HG03342 (cell line): ENCODE results near the gene MSX2.

Source experiments
- ATAC-seq: cut with Tn5 transposase; IDR thresholded peaks from one replicate; pipeline ENCODE4 v1.9.1; 2021; ENCODE audit warnings: mild to moderate bottlenecking, moderate library complexity; ENCODE audit not compliant: unreplicated experiment

Gene MSX2

DNA sequence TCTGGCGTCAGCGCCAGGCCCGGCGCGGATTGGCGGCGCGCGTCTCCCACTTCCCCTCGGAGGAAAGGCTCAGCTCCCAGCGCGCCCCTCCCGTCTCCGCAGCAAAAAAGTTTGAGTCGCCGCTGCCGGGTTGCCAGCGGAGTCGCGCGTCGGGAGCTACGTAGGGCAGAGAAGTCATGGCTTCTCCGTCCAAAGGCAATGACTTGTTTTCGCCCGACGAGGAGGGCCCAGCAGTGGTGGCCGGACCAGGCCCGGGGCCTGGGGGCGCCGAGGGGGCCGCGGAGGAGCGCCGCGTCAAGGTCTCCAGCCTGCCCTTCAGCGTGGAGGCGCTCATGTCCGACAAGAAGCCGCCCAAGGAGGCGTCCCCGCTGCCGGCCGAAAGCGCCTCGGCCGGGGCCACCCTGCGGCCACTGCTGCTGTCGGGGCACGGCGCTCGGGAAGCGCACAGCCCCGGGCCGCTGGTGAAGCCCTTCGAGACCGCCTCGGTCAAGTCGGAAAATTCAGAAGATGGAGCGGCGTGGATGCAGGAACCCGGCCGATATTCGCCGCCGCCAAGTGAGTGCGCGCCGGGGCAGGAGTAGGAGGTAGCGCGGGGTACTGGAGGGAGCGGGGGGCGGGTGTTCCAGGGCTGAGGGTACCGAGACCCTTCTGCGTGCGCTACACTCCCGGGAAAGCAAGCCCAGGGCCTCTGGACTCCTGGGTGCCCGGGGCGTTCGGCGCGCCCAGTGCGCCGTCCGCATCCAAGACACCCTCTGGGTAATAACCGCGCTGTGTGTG lies at the start of gene MSX2:
TSS of gene MSX2 (plus strand) at position 99 of the 777 bp plus-strand sequence. CDS start at position 177, 78 bp downstream.
- ATAC-seq: no peak

DNA sequence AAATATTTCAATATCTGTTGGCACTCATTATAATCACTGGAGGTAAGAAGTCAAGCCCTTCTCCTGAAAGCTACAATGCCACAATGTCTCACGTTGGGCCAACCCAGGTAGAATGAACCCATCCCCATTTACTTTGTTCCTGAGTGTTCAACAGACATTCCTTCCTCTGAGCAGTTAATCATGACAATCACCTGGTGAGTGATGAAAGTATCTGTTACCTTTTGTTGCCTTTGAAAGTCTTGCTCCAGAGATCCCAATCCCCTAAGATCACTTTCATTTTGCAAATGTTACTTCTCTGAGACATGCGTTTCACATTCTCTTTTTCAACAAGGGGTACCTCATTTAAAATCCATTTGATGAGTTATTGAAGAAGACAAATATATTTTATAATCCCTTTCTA lies 49.3 kb upstream of the MSX2 start:
- ATAC-seq: no peak

DNA sequence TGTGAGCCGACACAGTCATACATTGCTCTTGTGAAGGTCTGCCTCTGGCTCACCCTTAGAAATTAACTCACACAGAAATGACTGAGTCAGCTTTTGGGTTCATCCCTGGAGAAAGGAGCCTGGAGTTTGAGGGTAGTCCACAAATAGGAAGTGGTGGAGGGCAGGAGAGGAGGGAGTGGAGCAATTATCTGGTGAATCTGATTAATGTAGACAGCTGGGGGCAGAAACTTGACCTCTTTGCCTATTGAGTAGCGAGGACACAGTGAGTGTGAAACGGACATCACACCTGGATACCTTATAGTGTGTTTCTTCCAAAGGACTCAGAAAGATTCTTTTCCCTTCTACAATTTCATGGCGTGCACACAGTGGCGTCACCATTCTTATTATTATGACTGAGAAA lies 48.5 kb upstream of the MSX2 start:
- ATAC-seq: no peak

DNA sequence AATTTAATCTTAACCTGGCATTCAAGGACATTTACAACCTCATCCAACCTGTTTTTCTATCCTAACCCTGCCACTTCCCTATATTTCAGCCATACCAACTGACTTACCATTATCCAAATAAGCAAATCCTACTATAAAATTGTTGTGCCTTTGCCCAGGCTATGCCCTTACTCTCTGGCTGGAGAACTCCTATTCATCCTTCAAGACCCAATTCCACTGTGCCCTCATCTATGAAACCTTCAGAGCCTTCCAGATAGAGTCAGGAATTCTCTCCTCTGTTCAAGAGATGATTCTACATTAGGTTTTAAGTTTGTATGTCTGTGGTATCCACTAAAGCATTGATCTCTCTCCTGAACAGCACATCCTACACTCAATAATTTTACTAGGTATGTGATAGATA lies 46.3 kb upstream of the MSX2 start:
- no peak for ATAC-seq

DNA sequence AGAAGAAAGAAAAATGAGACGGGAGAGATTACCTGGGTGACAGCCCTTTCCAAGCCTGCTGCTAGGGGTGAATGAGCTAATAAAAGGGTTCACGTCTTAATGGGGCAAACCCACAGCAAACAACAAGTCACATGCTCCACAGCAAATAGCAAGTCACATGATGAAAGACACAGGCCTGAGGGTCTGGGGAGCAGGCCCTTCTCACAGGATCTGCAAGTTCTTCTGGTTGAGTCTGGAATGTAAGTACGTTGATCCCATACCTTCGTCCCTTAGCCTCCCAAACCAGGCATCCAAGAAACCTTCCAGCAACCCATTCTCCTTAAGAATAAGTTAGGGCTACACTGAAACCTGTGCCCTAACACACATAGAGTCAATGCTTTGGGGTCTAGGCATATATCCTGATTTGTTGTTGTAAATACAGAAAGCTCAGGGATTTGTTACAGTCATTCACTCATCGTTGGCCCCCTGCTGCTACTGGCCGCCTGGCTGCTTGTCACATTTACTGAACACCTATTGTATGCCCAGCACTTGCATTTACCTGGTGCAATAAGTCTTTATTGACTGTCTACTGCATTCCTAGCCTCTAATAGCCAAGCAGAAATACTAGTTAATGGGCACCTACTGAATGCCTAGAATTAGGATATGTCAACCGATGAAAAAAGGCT lies 43.3 kb upstream of the MSX2 start:
- ATAC-seq: no peak

DNA sequence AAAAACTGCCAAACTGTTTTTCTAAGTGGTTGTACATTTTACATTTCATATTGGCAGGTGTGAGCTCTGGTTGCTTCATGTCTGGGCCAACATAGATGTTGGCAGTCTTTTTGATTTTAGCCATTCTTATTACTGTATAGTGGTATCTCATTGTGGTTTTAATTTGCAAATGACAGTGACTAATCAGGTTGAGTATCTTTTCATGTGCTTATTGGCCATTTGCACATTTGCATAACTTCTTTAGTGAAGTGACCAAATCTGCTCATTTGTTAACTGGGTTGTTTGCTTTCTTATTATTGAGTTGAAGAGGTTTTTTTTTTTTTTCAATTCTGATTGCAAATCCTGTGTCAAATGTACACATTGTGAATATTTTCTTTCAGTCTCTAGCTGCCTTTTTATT lies 36.9 kb upstream of the MSX2 start:
- no peak for ATAC-seq

DNA sequence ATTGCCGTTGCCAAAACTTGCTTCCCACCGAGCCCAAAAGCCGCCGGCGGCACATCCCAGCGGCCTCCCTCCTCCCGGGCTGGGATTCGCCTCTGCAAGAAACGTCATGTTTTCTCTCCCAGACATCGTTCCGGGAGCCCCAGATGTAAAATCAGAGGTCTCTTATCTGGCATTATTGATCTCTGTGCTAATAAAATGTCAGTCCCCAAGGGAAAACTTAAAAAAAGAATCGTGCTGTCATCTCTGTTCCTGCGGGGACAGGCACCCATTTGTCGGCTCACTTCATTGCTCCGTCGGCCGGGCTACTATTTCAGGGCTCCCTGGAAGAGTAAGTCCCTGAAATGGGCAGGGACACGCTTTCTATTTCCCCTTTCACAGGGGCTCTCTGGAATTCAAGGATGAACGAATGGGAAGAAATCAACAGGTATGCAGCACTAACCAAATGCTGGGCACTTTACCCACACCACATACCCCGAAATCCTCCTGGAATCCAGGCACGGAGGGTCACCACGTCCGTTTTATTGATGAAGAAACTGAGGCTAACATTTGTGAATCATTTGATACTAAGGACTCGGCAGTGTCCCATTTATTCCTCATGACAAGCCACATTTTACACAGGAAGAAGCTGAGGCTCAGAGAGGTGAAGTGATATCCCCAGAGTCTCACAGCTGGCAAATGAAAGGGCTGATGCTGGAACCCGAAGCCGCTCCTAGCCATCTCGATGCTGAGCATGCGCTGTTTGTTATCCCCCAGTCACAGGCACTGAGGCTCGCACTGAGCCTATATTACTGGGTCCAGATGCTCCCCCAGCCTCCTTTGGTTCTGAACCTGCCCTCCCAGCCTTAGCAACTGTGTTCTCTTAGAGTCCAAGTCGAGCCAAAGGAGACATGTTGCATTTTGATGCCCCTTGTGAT lies 35.7 kb upstream of the MSX2 start:
- no peak for ATAC-seq

DNA sequence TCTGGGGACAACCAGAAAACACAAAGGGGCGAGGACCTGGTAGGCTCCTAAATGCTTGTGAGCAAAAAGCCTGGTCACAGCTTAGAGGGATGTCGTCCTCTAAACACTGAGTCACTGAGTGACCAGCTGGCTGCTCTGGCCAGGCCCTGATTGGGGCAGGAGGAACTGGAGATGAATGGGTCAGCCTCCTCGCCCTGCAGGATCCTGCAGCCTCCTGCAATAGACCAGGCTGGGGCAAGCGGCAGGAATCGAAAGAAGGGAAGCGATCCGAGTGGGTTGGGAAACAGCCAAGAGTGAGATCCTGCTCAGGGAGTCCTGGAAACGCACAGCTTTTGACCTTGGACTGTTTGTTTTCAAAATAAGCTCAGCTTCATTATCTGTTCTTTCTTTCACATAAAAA lies 34.1 kb upstream of the MSX2 start:
- ATAC-seq: no peak

DNA sequence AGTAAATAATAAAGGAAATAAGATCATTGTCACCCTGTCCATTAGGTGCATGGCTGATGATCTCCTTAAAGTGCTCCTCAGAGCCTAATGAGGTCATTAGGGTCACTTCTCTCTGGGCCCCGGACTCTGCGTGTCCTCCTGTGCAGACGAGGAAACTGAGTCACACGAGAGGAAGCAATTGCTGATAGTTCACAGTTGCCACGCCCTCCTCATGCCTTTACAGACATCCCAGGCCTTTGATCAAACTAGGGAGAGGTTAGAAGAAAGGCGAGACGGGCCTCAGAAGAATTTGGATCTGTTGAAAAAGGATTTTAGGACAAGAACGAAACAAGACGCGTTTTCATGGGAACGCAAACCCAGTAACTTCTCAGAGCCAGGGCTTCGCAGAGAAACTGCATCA lies 32.0 kb upstream of the MSX2 start:
- no peak for ATAC-seq

DNA sequence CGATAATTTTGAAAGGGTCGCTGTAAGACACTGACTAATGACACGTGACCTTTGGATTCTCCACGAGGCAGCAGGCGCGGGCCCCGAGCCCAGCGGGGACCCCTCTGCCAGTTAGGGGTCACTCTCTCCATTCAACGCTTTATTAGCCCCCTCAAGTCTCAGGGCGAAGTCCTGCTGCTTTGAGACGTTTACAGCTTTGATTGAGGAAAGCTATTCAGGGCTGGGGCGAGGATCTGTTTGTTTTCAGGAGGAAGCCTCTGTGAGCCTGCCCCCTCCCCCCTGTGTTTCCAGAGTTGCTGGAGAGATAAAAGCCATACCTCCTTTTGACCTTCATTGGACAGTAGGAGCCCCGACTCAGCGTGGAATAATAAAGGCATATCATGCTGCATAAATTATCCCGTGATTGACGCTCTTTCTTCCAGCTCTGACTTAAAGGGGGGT lies 31.4 kb upstream of the MSX2 start:
- no peak for ATAC-seq

DNA sequence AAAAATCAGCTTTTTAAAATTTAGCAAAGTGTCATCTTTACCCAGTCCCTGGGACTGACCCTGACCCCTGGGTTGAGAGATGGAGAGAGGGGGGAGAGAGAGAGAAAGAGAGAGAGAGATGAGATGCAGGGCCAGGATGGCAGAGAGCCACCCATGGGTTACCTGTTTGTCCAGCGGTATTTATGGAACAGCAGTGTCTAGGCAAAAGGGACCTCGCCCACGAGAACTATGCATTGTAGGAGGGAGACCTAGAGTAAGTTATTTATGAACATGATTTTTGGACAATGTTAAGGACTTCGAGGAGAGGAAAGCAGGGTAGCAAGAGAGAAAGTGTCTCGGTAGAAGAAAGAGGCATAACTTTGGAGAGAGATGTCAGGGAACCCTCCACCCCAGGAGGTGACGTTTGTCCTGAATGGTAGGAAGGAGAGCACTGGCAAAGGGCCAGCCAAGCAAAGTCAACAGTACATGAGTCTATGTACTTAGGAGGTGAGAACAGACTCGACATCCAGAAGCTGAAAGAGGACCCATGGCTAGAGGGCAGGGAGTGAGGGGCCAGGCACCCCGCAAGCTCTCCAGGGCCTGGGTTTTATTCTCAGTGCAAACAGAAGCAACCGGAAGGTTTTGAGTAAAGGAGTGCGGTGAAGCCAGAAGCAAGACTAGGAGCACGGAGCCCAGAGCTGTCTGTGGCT lies 30.5 kb upstream of the MSX2 start:
- no peak for ATAC-seq

DNA sequence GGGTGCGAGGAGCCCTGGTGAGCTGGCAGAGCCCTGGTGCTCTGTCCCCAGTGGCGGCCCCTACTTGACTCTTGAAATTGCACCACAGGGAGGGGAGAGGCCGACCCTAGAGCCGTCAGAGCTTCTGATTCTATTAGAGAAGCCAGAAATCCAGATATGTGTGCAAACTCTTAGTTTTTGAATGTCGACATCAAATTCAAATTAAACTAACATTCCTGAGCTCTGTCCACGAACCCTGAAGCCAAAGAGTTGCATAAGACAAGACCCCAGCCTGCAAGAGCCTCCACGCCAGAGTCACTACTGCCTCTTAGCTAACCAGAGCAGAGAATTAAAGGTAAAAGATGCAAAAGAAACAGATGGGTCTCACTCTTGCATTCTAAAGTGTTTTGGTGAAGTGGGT lies 29.8 kb upstream of the MSX2 start:
- ATAC-seq: no peak

DNA sequence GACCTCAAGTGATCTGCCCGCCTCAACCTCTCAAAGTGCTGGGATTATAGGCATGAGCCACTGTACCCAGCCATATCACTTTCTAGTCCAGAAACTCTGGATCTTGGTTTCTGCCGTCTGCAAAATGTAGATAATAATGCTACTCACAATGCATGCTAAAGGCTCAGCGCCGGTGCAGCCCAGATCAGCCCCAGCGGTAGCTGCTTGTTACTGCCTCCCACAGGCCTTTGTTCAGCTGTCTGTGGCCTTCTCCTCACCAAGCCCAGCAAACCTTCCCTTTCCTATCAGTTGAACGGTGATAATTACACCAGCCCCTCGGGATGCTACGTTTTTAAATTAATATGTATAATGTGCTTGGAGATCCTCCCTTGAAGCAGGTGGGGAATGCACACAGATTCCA lies 26.2 kb upstream of the MSX2 start:
- no peak for ATAC-seq

DNA sequence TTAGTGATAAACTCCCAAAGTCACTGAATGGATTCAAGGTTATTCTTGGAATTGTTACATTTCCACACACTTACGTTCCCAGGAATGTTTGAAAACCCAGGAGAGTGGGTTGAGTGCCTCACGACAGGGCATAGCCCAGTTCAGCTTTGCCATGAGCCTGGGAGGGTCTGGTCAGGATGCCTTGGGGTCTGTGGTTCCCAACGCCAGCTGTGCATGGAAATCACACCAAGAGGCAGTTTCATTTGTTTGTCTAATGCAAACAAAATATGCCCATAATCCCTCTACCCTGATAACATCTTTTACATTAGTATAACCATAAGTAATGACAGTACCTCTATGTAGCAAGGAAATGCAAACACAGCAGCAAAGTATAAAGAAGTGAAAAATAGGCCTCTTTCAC lies 25.3 kb upstream of the MSX2 start:
- ATAC-seq: no peak

DNA sequence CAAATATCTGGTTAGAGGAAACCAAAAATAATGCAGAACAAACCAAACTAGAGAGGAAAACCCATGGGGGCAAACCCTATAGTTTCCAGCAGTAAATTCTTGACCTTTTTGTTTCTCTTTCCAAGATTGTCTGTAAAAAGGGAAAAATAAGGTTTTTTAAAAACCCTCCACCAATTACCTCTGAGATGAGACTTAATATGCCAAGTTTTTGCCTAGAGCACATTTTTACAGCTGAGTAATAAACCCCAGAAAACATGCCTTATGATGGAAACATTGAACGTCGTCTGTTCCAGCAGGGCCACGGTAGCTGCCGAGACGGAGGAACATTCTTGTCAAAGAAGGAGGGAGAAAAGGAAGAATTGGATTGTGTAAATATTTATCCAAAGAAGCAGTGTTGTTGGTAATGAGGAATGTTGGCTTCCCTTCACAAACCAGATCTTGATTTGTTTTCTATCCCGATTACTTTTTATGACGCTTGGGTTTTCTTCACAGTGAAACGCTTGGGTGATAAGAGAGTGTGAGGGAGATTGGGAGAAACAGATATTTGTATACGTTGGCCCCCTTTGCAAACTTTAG lies 17.3 kb upstream of the MSX2 start:
- ATAC-seq: no peak

DNA sequence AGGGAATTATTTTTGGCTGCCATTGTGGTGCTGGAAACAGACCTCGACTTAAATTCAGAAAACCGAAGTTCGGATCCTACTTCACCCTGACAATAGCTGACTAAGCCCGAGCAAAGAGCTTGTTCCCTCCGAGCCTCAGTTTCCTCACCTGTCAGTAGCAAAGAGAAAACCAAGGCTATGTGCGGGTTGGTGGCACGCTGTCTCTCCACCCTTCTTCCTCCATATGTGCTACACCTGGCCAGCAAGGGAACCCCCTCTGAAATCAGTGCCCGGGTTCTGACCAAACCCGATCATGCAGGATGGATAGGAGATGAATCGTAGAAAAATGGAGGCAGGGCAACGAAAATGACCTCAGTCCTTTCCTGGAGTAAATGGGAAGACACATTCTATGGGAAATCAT lies 16.7 kb upstream of the MSX2 start:
- no peak for ATAC-seq

DNA sequence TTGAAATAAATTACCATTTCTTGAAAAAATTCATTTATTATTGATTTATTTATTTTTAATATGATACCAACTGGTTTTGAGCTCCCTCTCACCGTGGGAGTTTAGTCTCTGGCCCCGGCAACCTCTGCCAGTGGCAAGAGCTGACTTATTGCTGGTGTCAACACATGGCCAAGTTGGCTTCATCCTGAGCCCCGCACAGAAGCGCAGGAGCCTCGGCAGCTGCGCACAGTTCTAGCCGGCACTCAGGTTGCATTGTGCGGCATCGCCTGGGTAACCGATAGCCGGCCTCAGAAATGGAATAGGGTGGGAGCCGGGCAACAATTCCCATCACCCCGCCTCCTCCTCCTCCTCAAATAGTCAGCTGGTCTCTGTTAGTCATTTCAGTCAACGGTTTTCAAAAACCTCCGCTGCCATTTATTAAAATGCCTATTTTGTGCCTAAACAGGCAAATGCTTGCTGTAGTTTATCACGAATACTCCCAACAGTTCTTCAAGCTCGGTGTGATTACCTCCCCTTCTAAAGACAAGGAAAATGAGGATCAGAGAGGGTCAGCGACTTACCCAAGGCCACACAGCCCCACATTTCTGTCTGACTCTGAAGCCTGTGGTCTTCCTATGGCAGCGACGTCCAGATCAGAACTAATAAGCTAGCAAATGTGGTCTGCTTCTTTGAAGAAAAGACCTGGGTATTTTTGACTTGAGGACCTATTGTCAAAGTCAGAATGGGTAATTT lies 15.7 kb upstream of the MSX2 start:
- no peak for ATAC-seq

DNA sequence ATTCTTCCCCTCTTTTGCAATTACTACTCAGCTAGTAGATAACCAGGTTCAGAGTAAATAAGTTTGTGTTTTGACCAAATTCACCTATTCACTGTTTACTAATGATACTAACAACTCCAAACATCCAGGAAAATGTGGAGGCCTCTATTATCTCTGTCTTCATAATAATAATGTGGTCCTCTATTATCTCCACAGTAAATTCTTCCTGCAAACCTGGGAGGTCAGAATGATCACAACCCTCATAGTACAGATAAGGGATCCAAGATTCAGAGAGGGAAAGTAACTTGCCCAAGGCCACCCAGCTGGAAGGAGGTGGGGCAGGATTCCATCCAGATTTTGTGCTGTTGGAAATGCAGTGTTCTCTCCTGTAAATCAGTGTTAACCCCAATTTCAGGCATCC lies 9.6 kb upstream of the MSX2 start:
- ATAC-seq: no peak

DNA sequence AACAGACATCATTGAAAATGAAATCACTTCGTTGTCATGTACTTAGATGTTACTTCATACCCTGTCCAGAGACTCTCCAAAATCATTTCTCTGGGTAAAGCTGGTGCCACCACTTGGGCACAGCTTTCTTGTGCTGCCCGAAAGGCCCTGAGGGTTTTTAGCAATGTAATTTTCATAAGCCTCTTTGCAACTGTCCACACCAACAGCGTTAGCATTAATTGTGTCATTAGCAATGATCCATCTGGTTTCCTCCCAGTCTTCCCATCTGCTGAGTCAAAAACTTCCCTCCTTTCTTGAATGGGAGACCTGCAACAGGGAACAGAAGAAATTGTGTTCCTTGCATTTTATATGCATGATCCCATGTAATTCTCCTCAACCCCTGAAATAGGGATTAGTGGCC lies 8.6 kb upstream of the MSX2 start:
- ATAC-seq: no peak

DNA sequence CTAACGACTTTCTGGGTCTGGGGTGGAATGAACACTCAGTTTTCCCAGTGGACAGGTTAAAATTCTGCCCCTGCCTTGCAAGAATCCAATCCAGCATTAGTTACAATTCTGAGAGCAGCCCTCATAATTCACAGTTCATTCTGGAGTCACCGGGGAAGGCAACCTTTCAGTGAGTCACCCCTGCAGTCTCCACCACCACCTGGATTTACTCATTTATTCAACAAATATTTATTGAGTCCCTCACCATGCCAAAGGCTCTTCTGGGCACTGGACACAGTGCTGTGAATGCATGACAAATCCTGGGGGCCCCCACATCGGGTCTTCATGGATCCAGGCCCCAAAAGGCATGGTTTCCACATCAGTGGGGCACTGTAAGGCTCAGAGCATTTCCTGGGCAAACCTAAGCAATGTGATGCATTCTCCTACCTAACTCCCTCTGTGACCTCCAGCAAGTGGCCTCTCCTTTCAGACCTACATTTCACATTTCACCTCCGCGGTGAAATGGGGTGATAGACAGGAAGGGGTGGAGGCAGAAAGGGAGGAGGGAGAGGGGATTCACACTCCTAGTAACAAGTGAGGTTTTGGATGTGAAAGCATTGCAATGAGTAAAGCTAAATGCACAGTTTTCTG lies 6.4 kb upstream of the MSX2 start:
- no peak for ATAC-seq
